Activated naive CD4-positive, alpha-beta T cell treated with anti-CD3 and anti-CD28 coated beads, Interleukin-2, amount 50 U/mL, for 72 hours (primary cell): ENCODE data around the gene ADRA2C. TPM values are rescaled to one million over a fixed set of nuclear protein-coding genes. Genes with fewer than 3 reads are reported as not detected.

ENCODE experiments used
- ATAC-seq, 2 donors: fragments of 150-1000 bp; cut with Tn5 transposase; 2 replicates each; pipeline ENCODE4 v1.10.0; 2021; ENCODE audit warnings: mild to moderate bottlenecking in 2 of 2, moderate library complexity in 2 of 2
- DNase-seq, 2 donors: peaks; one replicate each; pipeline ENCODE4 v3.0.0; 2021 to 2022; ENCODE audit warnings: low spot score in 2 of 2
- H3K27ac Mint-ChIP-seq, 2 donors: one replicate each; pipeline ENCODE4 v1.8.0; 2022; ENCODE audit warnings: mild to moderate bottlenecking in 2 of 2, mixed read lengths in 2 of 2
- H3K36me3 Mint-ChIP-seq, 2 donors: one replicate each; pipeline ENCODE4 v1.8.0; 2022; ENCODE audit warnings: mixed read lengths in 2 of 2
- H3K9me3 Mint-ChIP-seq, 2 donors: one replicate each; pipeline ENCODE4 v1.8.0; 2022; ENCODE audit warnings: mixed read lengths in 2 of 2
- total RNA-seq, 2 donors: library from RNA; stranded (reverse); gene quantifications; one replicate each; pipeline ENCODE4 v1.2.3, GENCODE V29; 2022

Gene ADRA2C
- total RNA-seq, 2 donors from 2014 or later, result 0.35 TPM; not detected in 1

DNA sequence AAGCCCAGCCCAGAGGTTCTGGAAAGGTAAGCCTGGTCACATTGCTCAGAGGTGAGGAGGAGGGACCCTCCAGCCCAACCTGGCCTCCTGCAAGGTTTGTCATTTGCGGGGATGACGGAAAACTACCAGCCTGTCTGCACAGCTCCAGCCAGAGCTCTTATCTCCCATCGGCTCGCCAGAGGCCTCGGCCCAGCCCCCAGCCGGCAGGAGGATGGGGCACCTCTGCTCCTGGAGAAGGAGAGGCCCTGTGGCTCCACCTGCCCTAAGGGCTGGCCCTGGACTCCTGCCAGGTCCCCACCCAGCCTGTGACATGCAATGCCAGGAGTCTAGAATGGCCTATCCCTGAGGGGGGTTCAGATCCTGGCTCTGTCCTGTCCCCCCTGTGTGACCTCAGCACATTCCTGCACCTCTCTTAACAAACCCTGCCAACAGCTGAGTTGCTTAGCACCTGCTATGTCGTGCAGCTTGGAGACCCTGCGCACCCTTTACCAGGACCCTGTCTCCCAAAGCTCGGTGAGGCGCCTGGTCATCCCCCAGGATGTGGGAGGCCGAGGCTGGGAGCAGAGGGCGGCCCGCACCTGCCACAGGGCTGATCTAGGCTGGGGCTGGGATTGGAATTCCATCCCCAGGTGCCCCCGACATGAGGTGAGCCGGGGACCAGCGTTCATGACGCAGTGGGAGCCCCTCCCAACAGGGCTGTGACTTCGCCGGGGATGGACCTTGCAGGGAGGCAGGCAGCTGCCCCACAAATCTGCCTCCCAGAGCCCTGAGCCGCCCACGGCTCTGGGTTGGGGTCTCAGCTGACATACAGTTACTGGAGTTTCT is 14.4 kb downstream of the ADRA2C start:
- H3K9me3 Mint-ChIP-seq, result no peaks in the 10 kb centered on the region
- ATAC-seq, result peak; percentile 10 to 25
- DNase-seq, result no peak

DNA sequence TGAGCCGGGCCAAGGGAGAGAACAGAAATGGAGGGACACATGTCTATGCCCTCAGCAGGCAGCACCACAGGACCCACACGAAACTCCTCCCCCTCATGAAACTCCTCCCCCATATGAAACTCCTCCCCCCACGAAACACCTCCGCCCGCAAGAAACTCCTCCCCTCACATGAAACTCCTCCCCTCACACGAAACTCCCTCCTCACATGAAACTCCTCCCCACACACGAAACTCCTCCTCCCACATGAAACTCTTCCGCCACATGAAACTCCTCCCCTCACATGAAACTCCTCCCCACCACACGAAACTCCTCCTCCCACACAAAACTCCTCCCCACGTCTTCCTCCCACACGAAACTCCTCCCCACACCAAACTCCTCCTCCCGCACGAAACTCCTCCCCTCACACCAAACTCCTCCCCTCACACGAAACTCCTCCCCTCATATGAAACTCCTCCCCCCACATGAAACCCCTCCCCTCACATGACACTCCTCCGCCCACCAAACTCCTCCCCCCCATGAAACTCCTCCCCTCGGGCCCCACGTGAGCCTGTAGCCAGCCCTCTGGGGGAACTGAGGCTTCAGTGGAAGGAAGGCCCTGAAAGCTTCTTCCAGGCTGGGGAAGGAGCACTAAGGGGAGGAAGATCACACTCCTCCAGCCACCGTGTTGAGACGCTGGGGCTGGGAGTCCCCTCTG is 15.2 kb downstream of the ADRA2C start:
- ATAC-seq (peak; percentile 28 to 35), DNase-seq (no peak)
- no peaks in the 10 kb centered on the region for H3K36me3 Mint-ChIP-seq
- H3K27ac Mint-ChIP-seq, result no peak overlapping the region
- no peaks in the 10 kb centered on the region for H3K9me3 Mint-ChIP-seq

More for the DNA sequence above, 14.4 kb downstream of the ADRA2C start:
- Mint-ChIP-seq H3K36me3 (no peaks in the 10 kb centered on the region), H3K27ac (no peak overlapping the region)

DNA sequence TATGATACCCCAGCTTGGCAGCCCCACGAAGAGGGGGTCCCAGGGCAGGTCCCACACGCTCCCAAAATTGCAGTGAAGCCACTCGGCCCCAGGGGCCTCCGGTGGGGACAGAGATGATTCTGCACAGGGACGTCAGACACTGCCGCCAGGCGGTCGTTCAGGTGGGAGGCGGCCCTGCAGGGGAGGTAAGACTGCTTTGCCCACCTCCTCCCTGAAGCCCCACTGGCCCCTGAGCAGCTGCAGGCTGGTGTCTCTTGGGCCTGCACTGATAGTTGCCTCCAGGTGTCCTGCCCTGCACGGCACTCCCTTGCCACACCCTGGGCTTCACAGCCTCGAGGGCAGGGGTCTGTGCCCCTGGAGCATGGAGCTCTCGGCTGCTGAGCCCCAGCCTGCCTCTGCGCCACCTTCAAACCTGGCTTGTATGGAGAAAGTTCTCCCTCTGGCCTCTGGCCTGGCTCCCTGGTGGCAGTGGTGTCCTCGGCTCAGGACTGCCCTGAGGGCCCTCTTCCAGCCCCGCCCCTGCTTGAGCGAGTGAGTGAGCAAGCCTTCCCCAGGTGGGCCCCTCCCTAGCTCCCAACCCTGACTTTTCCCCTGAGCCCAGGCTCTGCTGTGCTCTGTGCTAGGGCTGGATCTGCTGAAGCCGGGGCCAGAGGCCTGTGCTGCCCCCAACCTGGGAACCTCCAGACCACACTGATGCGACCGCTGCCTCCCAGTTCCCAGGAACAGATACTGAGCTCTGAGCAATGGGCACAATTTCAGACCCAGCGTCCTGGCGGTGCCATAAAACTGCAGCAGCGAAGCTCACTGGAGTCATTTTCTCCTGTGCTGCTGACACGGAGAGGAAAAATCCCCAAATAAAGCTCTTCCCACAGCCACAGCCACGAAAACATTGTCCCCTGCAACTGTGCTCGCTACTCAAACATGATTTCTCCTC is 16.1 kb downstream of the ADRA2C start:
- Mint-ChIP-seq H3K9me3 (no peaks in the 10 kb centered on the region), H3K27ac (no peak overlapping the region), H3K36me3 (no peaks in the 10 kb centered on the region)
- ATAC-seq (no peak), DNase-seq (no peak)

DNA sequence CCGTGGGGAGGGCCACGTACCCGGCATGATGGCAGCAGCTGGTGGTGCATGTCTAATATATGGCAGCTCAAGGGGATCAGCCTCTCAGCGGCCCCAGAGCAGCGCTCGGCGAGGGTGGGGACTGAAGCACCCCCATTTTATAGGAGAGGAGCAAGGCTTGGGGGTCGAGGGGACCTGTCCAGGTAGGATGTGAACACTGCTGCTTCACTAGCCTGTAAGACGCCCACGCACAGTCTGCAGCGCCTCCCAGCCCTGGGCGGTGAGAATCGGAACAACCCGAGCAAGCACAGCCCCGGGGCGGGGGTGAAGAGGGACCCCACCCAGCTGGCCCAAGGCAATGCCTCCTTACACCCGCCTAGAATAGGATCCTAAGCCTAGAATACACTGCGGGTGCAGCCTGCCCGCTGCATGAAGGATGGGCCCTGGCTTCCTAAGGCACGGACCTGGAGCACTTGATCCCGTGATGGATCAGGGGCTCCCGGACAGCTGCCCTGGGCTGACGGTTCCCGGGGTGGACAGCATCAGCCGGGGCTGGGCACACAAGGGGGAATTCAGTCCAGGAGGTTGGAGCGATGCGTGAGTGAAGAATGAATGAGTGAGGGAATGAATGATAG is 17.6 kb downstream of the ADRA2C start:
- H3K27ac Mint-ChIP-seq, result no peak overlapping the region
- DNase-seq (peak in 1 of 2 donors; percentile 18), ATAC-seq (peak in 1 of 2 donors; percentile 39)
- H3K9me3 Mint-ChIP-seq, result no peaks in the 10 kb centered on the region
- no peaks in the 10 kb centered on the region for H3K36me3 Mint-ChIP-seq

DNA sequence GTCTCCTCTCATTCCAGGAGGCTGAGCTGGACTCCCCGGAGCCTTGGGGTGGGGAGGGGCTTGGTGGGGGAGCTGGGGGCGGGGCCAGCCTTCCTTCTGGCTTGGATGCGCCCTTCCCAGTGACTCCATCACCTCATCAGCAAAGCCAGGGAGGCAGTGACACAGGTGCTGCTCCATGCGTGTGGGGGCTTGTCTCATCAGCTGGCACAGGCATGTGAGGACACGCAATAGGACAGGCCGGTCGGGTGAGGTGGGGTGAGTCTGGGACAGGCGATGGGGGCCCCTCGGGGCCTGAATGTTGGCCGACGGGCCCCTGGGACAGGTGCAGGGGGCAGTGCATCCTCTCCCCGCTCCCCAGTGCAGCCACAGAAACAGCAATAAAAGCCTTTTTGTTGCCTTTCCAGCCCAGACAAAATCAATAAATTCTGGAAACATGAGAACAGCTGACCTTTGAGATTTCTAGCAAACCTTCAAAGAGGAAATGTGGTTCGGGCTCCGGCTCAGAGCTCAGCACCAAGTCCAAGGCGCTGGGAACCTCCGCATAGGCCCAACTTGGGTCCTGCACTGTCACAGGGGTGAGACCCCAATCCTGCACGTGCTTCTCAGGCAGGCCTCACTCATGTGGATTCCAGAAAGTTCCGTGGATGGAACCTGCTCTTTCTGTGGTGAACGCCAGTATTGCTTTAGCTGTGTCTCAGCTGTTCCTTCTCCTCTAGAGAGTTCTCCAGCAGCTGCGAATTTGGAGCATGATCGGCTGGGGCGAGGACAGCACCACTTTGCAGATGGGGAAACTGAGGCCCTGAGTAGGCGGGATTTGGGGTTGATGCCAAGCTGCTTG is 18.5 kb downstream of the ADRA2C start:
- DNase-seq, result no peak
- H3K9me3 Mint-ChIP-seq, result no peaks in the 10 kb centered on the region
- no peak overlapping the region for H3K27ac Mint-ChIP-seq
- ATAC-seq, result no peak
- H3K36me3 Mint-ChIP-seq, result no peaks in the 10 kb centered on the region

DNA sequence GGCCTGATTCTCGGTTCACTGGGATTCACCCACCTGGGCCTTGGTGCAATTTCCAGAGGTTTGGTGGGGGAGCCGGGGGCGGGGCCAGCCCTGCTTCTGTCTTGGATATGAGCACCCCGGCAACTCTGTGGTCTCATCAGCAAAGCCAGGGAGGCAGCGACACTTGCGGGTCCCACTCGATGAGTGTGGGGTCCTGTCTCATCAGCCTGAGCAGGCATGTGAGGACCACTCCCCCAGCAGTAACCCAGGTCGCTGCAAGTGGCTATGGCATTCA is 19.0 kb downstream of the ADRA2C start:
- no peaks in the 10 kb centered on the region for H3K9me3 Mint-ChIP-seq
- H3K27ac Mint-ChIP-seq, result no peak overlapping the region
- H3K36me3 Mint-ChIP-seq, result no peaks in the 10 kb centered on the region
- ATAC-seq, result no peak
- DNase-seq, result no peak

DNA sequence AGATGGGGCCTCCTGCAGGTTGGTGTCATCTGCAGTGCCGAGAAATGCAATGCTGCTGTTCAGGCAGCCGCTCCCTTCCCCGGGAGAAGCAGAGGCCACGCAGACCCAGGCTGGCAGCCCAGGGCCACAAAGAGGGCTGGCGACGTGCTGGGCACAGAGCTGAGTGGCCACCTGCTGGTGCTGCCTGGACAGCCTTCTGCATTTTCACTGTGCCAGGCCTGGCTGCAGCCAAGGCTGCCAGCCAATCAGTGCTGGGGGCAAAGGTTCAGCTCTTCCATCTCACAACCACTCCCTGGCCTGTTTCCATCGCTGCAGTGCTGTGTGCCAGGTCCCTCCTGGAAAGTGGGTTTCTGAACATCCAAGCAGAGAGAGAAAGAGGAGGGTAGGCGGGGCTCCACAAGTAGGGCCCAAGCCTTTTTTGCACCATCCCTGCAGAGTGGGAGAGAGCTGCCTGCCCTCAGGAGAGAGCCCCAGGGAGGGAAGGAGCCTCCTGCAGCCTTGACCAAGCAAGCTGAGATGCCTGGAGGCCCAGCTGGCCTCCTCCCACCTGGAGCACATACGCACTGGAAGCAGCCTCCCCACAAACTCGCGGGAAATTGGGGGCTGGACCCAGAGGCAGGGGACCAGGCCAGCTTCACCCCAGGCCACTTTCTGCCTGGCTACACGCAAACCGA is 20.1 kb downstream of the ADRA2C start:
- Mint-ChIP-seq H3K27ac (no peak overlapping the region), H3K36me3 (no peaks in the 10 kb centered on the region), H3K9me3 (no peaks in the 10 kb centered on the region)
- ATAC-seq, result no peak
- no peak for DNase-seq

DNA sequence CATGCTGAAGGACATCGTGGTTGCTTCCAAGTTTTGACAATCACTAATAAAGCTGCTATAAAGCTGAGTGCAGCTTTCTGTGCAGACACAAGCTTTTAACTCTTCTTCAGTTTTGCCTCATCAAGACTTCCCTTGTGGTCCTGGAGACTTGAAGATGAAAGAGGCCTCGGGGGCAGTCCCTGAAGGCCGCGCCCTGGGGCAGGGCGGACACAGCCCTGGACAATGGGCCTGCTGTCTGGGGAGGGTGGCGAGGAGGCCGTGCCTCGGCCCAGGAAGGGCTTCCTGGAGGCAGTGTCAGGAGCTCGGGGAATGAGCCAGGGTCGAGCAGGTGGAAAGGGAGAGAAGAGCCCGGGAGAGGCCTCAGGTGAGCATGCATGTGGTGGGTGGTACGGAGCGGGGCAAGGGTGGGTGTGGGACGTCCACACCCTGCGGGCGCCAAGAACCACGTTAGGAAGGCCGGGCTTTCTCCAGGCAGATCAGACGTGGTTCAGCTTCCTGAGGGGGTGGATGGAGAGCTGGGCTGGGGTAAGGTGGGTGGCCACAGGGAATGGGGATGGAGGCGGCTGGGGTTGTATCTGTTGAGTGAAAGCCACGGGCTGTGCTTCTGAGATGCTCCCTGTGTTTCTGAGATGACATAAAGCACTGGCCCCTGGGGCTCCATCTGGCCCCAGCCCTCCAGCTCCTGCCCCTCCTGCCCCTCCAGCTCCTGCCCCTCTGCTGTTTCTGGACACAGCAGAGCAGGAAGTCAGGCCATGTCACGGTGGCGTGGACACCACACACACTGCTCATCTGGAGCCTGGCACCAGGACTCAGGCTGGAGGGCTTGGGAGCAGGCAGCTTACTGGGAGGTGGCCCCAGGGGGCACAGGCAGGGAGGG is 21.5 kb downstream of the ADRA2C start:
- Mint-ChIP-seq H3K36me3 (no peaks in the 10 kb centered on the region), H3K9me3 (no peaks in the 10 kb centered on the region), H3K27ac (no peak overlapping the region)
- DNase-seq (no peak), ATAC-seq (no peak)

DNA sequence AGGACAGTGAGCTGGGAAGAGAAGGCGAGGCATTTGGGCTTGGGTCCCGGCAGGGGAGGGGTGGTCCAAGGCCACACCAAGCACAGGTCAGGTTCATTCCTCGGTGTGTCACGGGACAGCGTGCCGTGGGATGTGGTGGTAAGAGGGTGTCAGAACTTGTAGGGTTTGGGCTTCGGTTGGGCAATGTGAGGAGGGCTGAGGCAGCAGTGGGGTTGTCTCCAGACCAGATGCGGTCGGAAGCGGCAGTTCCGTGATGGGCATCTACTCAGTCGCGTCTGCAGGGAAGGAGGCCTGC is 22.1 kb downstream of the ADRA2C start:
- Mint-ChIP-seq H3K36me3 (no peaks in the 10 kb centered on the region), H3K27ac (no peak overlapping the region), H3K9me3 (peaks cover 3 to 5% of the 10 kb centered on the region in 2 donors)
- no peak for ATAC-seq
- no peak for DNase-seq

DNA sequence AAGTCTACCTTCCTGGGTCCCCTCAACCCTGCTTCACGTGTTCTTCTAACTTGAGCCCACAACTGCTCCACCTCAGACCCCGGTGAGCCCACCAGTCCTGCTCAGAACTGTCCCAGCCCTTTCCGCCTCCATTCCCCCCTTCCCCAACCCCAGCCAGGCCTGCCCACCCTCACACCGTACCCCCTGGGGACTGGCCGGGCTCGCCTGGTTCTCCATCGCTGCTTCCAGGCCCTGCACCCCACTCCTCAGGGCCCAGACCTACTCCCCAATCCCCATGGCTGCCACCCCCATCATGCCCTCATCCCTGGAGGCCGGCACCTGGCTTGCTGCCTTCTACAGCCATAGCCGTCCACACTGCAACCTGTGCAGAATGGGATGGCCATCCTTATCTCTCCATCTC is 23.4 kb downstream of the ADRA2C start:
- Mint-ChIP-seq H3K36me3 (peaks cover 0 to 2% of the 10 kb centered on the region in 2 donors), H3K27ac (no peak overlapping the region), H3K9me3 (peaks cover 11% of the 10 kb centered on the region in 2 donors)
- DNase-seq (no peak), ATAC-seq (no peak)

DNA sequence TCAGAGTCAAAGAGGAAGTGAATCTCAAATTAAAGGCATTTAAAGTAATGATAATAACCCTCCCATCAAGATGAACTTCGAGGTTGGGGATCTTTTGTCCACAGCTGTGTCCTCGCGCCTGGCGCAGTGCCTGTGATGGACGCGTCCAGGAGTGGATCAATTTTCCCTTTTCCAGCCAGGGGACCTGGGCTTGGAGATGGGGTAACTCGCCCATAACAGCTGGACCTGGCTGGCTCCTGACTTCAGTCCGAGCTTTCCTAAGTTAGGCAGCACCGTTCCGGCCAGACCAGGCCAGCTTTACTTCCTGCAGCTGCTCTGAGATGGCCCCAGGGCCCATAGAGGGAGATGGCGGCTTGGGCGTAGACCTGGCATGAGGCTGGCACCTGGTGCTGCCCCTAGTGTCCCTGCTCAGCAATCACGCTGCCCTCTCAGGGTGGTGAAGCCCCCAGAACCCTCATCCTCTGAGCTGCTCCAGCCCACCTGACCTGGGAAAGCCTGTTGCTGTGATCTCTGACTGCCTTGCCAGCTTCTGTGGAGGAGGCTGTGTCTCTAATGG is 23.9 kb downstream of the ADRA2C start:
- H3K36me3 Mint-ChIP-seq, result peaks cover 2 to 6% of the 10 kb centered on the region in 2 donors
- ATAC-seq, result no peak
- no peak for DNase-seq
- no peak overlapping the region for H3K27ac Mint-ChIP-seq
- peaks cover 16% of the 10 kb centered on the region in 2 donors for H3K9me3 Mint-ChIP-seq

DNA sequence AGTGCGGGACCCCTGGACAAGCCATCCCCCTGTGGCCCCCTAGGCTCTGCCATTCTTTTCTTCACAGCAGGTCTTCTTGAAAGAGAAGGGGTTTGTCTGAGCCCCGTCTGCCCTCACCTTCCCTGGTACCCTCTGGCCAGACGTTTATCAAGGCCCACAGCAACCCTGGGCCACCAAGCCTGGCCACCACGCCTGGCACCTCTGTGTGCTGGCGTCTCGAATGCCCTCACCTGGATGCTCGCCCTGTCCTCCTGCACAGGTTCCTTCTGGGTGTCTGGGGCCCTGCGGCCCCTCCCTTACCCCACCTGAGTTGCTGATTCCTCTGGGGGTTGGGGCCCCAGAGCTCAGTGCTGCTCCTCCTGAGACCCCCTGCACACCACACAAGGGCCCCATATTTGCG is 25.1 kb downstream of the ADRA2C start:
- ATAC-seq (no peak), DNase-seq (no peak)
- no peak overlapping the region for H3K27ac Mint-ChIP-seq
- peaks cover 4 to 10% of the 10 kb centered on the region in 2 donors for H3K36me3 Mint-ChIP-seq
- peaks cover 21% of the 10 kb centered on the region in 2 donors for H3K9me3 Mint-ChIP-seq

DNA sequence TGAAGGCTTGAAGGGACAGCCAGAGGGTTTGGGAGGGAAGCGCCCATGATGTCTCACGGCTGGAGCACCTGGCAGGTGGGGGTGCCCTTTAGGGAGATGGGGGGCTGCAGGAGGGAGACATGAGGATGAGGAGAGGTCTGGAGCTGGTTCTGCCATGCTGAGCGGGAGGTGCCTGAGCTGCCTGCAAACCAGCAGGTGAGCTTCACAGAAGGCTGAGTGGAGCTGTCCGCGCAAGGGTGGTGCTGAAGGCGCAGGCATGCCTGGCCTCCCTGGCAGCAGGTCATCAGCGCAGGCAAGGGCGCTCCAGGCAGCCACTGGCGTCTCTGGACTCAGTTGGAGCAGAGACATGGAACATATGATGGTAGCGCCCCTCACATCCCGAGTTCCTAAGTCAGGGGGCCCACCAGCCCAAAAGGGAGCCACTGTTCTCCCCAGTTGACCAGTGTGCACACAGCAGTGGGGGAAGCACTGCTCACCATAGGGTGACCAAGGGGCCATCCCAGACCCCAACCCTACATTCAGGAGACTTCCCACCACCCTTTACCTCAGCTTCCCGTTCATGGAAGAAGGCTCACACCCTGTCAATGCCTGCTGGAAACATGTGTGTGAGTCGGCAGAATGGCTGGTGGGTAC is 25.8 kb downstream of the ADRA2C start:
- Mint-ChIP-seq H3K9me3 (peaks cover 21% of the 10 kb centered on the region in 2 donors), H3K27ac (no peak overlapping the region), H3K36me3 (peaks cover 4 to 10% of the 10 kb centered on the region in 2 donors)
- DNase-seq (peak in 1 of 2 donors; percentile 36), ATAC-seq (no peak)

DNA sequence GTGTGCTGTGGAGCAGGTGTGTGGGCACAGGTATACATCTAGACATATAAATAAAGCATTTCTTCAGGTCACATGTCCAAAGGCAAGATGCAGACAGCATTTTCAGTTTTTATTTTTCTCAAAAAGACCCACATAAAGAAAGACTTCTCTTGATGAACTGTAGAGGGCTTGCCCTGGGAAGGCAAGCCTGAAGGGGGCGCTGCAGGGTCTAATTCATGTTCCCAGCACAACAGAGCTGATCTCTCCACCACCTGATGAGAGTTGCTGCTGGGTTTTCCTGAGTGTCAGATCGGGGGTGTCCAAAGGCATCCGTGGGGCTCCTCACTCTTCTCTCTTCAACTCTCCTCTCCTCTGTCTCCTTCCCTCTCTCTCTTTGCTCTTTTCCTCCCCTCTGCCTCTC is 26.6 kb downstream of the ADRA2C start:
- H3K27ac Mint-ChIP-seq, result no peak overlapping the region
- peaks cover 4 to 10% of the 10 kb centered on the region in 2 donors for H3K36me3 Mint-ChIP-seq
- H3K9me3 Mint-ChIP-seq, result peaks cover 21% of the 10 kb centered on the region in 2 donors
- no peak for DNase-seq
- no peak for ATAC-seq
